HepG2 (cell line): ENCODE measurements around the gene PRSS27. TPM values are rescaled to one million over a fixed set of nuclear protein-coding genes. Genes with fewer than 3 reads are reported as not detected.
A peak's percentile ranks its signal among the peaks of the same experiment; 100 is the strongest.

ENCODE experiments used
- ADNP ChIP-seq: sonication (generic); formaldehyde crosslinking; IDR thresholded peaks from 2 replicates; pipeline ENCODE4 v1.4.0; 2020; ENCODE audit warnings: missing genetic modification reagents
- BCL6 ChIP-seq: IDR thresholded peaks from 2 replicates; pipeline ENCODE4 v1.6.1; 2016; ENCODE audit warnings: missing genetic modification reagents, missing compliant biosample characterization
- IKZF4 ChIP-seq: sonication (generic); formaldehyde crosslinking; IDR thresholded peaks from 2 replicates; pipeline ENCODE4 v1.5.1; 2020; ENCODE audit warnings: borderline replicate concordance, mild to moderate bottlenecking, low read depth, missing genetic modification reagents; ENCODE audit errors: not compliant biosample characterization
- RBM39 ChIP-seq: fragments of 200-400 bp; formaldehyde crosslinking; IDR thresholded peaks from one replicate; pipeline ENCODE4 v1.6.1; 2018; ENCODE audit warnings: antibody characterized with exemption, mild to moderate bottlenecking, low read depth, low read length; ENCODE audit not compliant: poor library complexity, severe bottlenecking
- RFX1 ChIP-seq: fragments of 450-650 bp; IDR thresholded peaks from 2 replicates; pipeline ENCODE4 v1.6.1; 2017
- RFXANK ChIP-seq: IDR thresholded peaks from 2 replicates; pipeline ENCODE4 v1.6.1; 2016
- SMAD1 ChIP-seq: sonication (generic); formaldehyde crosslinking; IDR thresholded peaks from 2 replicates; pipeline ENCODE4 v1.4.0; 2020; ENCODE audit warnings: missing genetic modification reagents, low read depth, mild to moderate bottlenecking, borderline replicate concordance
- SRY ChIP-seq: sonication (generic); formaldehyde crosslinking; IDR thresholded peaks from 2 replicates; pipeline ENCODE4 v1.8.0; 2022; ENCODE audit warnings: mild to moderate bottlenecking, missing genetic modification reagents
- ZBTB7A ChIP-seq: sonication (generic); formaldehyde crosslinking; IDR thresholded peaks from 2 replicates; pipeline ENCODE4 v1.8.0; 2022; ENCODE audit warnings: mild to moderate bottlenecking, missing genetic modification reagents
- ZBTB8A ChIP-seq: sonication (generic); formaldehyde crosslinking; IDR thresholded peaks from 2 replicates; pipeline ENCODE4 v1.4.0; 2020; ENCODE audit warnings: mild to moderate bottlenecking, low read depth, missing genetic modification reagents, borderline replicate concordance
- ZNF225 ChIP-seq: sonication (generic); formaldehyde crosslinking; IDR thresholded peaks from 2 replicates; pipeline ENCODE4 v1.4.0; 2020; ENCODE audit warnings: mild to moderate bottlenecking, missing genetic modification reagents
- ZNF501 ChIP-seq: sonication (generic); formaldehyde crosslinking; IDR thresholded peaks from 2 replicates; pipeline ENCODE4 v1.5.1; 2020; ENCODE audit warnings: mild to moderate bottlenecking, moderate library complexity, missing genetic modification reagents
- ZNF616 ChIP-seq: sonication (generic); formaldehyde crosslinking; IDR thresholded peaks from 2 replicates; pipeline ENCODE4 v1.5.0; 2020; ENCODE audit warnings: low read depth, mild to moderate bottlenecking, missing genetic modification reagents
- polyA plus RNA-seq, 8 experiments: library from polyadenylated mRNA; depleted of rRNA in 3 of 8; stranded (reverse) in 7 of 8; unstranded in 1 of 8; fragments of >200 nt; fragmentation: Illumina TruSeq in 4 of 8; extraction: Trizol in 4 of 8; gene quantifications; 2 replicates each; pipeline versions ENCODE4 v1.2.1 to v1.2.3, GENCODE V29; 2011 to 2016; ENCODE audit warnings: low read depth in 4 of 8, missing spikeins in 1 of 8, mixed read lengths in 1 of 8; ENCODE audit not compliant: insufficient read depth in 1 of 8
- total RNA-seq, 5 experiments: library from RNA; depleted of rRNA; stranded (reverse); fragments of >200 nt; fragmentation: Illumina TruSeq; extraction: Trizol; gene quantifications; 2 replicates each; pipeline ENCODE4 v1.2.3, GENCODE V29; 2016; ENCODE audit warnings: low read depth in 1 of 5
- TF ChIP-seq, protein P1 (sequence below): sonication (generic); formaldehyde crosslinking; IDR thresholded peaks from 2 replicates; pipeline ENCODE4 v1.4.0; 2020; ENCODE audit warnings: missing genetic modification reagents, borderline replicate concordance
- TF ChIP-seq, protein P2 (sequence below): sonication (generic); formaldehyde crosslinking; IDR thresholded peaks from 2 replicates; pipeline ENCODE4 v1.4.0; 2020; ENCODE audit warnings: missing genetic modification reagents
- TF ChIP-seq, protein P3 (sequence below): sonication (generic); formaldehyde crosslinking; IDR thresholded peaks from 2 replicates; pipeline ENCODE4 v1.4.0; 2020; ENCODE audit warnings: missing genetic modification reagents

PRSS27 gene
- total and polyA plus RNA-seq, 2 of the 13 experiments (the other 11 are each of a cell fraction or from before 2014, with no cell fraction given) = 0.20 to 0.73 TPM

DNA sequence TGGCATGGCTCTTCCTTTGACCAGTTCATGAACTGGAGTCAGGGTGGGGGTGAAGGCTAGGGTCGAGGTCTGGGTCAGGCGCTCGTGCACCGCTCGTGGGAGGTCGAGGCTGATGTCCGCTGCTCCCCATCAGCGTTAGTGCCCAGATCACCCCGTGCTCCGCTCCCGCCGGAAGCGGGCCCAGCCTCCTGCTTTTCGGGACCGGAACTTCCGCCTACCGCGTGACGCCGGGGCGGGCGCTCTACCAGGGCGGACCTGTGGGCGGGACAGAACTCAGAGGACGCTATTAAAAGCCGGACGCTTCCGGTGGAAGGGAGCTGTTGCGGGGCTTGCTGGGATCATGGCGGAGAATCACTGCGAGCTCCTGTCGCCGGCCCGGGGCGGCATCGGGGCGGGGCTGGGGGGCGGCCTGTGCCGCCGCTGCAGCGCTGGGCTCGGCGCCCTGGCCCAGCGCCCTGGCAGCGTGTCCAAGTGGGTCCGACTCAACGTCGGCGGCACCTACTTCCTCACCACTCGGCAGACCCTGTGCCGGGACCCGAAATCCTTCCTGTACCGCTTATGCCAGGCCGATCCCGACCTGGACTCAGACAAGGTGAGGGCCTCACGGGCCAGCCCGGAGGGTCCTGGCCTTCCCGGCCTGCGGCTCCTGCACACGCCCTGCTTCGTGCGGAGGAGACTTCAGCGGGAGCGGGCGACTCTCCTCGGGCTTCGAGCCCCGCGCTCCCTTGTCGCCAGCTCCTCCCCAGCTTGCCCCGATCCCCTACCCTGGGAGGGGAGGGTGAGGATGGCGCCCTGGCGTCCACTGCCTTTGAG is 37.6 kb downstream of the PRSS27 start, which contains the start of gene KCTD5 (continued):
- TF ChIP-seq, protein P1, sequence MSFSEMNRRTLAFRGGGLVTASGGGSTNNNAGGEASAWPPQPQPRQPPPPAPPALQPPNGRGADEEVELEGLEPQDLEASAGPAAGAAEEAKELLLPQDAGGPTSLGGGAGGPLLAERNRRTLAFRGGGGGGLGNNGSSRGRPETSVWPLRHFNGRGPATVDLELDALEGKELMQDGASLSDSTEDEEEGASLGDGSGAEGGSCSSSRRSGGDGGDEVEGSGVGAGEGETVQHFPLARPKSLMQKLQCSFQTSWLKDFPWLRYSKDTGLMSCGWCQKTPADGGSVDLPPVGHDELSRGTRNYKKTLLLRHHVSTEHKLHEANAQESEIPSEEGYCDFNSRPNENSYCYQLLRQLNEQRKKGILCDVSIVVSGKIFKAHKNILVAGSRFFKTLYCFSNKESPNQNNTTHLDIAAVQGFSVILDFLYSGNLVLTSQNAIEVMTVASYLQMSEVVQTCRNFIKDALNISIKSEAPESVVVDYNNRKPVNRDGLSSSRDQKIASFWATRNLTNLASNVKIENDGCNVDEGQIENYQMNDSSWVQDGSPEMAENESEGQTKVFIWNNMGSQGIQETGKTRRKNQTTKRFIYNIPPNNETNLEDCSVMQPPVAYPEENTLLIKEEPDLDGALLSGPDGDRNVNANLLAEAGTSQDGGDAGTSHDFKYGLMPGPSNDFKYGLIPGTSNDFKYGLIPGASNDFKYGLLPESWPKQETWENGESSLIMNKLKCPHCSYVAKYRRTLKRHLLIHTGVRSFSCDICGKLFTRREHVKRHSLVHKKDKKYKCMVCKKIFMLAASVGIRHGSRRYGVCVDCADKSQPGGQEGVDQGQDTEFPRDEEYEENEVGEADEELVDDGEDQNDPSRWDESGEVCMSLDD (CRISPR knock-in tag) = peak; percentile 63; the same call in 1 of the 2 replicates
- 0 out of 2 replicates have a peak, but pooled peaks have one; percentile 74 for TF ChIP-seq RFXANK (CRISPR knock-in tag)
- TF ChIP-seq, protein P2, sequence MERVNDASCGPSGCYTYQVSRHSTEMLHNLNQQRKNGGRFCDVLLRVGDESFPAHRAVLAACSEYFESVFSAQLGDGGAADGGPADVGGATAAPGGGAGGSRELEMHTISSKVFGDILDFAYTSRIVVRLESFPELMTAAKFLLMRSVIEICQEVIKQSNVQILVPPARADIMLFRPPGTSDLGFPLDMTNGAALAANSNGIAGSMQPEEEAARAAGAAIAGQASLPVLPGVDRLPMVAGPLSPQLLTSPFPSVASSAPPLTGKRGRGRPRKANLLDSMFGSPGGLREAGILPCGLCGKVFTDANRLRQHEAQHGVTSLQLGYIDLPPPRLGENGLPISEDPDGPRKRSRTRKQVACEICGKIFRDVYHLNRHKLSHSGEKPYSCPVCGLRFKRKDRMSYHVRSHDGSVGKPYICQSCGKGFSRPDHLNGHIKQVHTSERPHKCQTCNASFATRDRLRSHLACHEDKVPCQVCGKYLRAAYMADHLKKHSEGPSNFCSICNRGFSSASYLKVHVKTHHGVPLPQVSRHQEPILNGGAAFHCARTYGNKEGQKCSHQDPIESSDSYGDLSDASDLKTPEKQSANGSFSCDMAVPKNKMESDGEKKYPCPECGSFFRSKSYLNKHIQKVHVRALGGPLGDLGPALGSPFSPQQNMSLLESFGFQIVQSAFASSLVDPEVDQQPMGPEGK (CRISPR knock-in tag) = 0 out of 2 replicates have a peak, but pooled peaks have one; percentile 50
- peak; percentile 86; the same call in 1 of the 2 replicates for TF ChIP-seq SMAD1 (CRISPR knock-in tag)
- peak; percentile 72 for TF ChIP-seq ZNF616 (CRISPR knock-in tag)
- TF ChIP-seq IKZF4 = peak; percentile 82
- peak; percentile 96 for TF ChIP-seq SRY (CRISPR knock-in tag)
- no peak for TF ChIP-seq ADNP (CRISPR knock-in tag)
- no peak for TF ChIP-seq ZBTB8A (CRISPR knock-in tag)
- TF ChIP-seq RFX1 = no peak
- 0 out of 2 replicates have a peak, but pooled peaks have one; percentile 23 for TF ChIP-seq ZBTB7A (CRISPR knock-in tag)
- TF ChIP-seq, protein P3, sequence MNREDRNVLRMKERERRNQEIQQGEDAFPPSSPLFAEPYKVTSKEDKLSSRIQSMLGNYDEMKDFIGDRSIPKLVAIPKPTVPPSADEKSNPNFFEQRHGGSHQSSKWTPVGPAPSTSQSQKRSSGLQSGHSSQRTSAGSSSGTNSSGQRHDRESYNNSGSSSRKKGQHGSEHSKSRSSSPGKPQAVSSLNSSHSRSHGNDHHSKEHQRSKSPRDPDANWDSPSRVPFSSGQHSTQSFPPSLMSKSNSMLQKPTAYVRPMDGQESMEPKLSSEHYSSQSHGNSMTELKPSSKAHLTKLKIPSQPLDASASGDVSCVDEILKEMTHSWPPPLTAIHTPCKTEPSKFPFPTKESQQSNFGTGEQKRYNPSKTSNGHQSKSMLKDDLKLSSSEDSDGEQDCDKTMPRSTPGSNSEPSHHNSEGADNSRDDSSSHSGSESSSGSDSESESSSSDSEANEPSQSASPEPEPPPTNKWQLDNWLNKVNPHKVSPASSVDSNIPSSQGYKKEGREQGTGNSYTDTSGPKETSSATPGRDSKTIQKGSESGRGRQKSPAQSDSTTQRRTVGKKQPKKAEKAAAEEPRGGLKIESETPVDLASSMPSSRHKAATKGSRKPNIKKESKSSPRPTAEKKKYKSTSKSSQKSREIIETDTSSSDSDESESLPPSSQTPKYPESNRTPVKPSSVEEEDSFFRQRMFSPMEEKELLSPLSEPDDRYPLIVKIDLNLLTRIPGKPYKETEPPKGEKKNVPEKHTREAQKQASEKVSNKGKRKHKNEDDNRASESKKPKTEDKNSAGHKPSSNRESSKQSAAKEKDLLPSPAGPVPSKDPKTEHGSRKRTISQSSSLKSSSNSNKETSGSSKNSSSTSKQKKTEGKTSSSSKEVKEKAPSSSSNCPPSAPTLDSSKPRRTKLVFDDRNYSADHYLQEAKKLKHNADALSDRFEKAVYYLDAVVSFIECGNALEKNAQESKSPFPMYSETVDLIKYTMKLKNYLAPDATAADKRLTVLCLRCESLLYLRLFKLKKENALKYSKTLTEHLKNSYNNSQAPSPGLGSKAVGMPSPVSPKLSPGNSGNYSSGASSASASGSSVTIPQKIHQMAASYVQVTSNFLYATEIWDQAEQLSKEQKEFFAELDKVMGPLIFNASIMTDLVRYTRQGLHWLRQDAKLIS (CRISPR knock-in tag) = peak; percentile 60; the same call in 1 of the 2 replicates
- TF ChIP-seq ZNF501 (CRISPR knock-in tag) = peak; percentile 92
- TF ChIP-seq RBM39 = peak; percentile 88
- peak; percentile 70 for TF ChIP-seq BCL6 (CRISPR knock-in tag)
- TF ChIP-seq ZNF225 (CRISPR knock-in tag) = peak; percentile 90
